HFFc6 (cell line): ENCODE results near the gene CEP170B. TPM values are rescaled to one million over a fixed set of nuclear protein-coding genes. Genes with fewer than 3 reads are reported as not detected.

Experiments
- DNase-seq: peaks from one replicate; pipeline ENCODE4 v3.0.0-alpha.2; 2018
- H3K27ac Mint-ChIP-seq: 2 replicates; pipeline ENCODE4 v1.8.0; 2020; ENCODE audit warnings: mild to moderate bottlenecking, mixed read lengths
- H3K27me3 Mint-ChIP-seq: 2 replicates; pipeline ENCODE4 v1.8.0; 2021; ENCODE audit warnings: mild to moderate bottlenecking, moderate library complexity, mixed read lengths; ENCODE audit not compliant: insufficient read depth
- H3K36me3 Mint-ChIP-seq: 2 replicates; pipeline ENCODE4 v1.8.0; 2021; ENCODE audit warnings: low read depth, mixed read lengths
- H3K4me1 Mint-ChIP-seq: 2 replicates; pipeline ENCODE4 v1.8.0; 2020; ENCODE audit warnings: low read depth, mixed read lengths
- H3K4me3 Mint-ChIP-seq: 2 replicates; pipeline ENCODE4 v1.8.0; 2020; ENCODE audit warnings: mild to moderate bottlenecking, moderate library complexity, mixed read lengths
- H3K9me3 Mint-ChIP-seq: 2 replicates; pipeline ENCODE4 v1.8.0; 2020; ENCODE audit warnings: mild to moderate bottlenecking, mixed read lengths
- total RNA-seq, 6 experiments: library from RNA; stranded (reverse); fragmentation: NEBNext Ultra II Directional; extraction: Animal tissue kit (Norgen Biotek cat#: 25700); gene quantifications; 2 replicates in 1 of 6; 3 replicates in 5 of 6; pipeline ENCODE4 v1.2.3, GENCODE V29; 2021
- TF ChIP-seq, protein P1 (sequence below): fragments of 200-600 bp; sonication (generic); IDR thresholded peaks from 2 replicates; pipeline ENCODE4 v1.5.0; 2021; ENCODE audit warnings: antibody characterized with exemption, mild to moderate bottlenecking

CEP170B gene
- total RNA-seq, 6 experiments from 2014 or later, result 29.9 to 34.9 (median 32.0) TPM

DNA sequence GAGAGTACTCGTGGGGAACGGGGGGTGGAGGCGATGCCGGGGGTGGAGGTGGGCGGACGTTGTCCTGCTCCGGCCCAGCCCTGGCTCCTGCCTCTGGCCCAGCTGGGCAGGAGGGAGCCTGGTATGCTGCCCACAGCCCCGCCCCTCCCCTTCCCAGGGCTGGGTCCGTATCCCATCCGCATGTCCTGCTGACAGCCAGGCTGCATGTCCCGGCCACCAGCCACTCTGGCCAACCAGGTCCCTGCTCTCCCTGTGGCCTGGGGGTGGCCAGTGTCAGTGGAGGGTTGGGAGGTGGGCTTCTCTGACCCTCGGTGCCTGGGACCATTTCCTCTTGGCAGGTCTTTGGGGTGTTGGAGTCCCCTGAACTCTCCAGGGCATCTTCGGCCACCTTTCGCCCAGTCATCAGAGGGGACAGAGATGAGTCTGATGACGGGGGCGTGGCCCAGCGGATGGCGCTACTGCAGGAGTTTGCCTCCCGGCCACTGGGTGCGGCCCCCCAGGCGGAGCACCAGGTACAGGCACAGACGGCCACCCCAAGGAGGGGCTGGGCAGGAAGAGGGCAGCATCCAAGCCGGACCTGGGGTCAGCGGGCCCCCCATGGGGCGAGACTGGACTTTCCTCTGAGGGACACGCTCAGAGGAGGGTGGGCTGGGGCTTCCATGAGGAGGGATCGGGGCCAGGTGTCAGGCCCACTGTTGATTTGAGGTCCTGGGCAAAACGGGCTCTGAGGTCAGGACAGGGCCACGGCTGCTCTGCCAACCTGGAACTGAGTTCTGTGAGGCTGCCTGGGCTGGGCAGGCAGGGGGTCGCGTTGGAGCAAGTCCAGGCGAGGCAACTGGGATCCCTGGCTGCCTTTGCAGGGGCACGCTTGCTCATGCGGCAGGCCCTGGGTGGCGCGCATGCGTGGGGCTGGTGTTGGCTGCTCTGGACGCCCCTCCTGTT lies 20.2 kb downstream of the CEP170B start:
- Mint-ChIP-seq H3K36me3 (no peaks in the 10 kb centered on the region), H3K27me3 (peaks cover 3% of the 10 kb centered on the region), H3K4me1 (no peaks in the 10 kb centered on the region), H3K9me3 (no peaks in the 10 kb centered on the region), H3K27ac (no peak overlapping the region), H3K4me3 (no peak overlapping the region)
- TF ChIP-seq, protein P1, sequence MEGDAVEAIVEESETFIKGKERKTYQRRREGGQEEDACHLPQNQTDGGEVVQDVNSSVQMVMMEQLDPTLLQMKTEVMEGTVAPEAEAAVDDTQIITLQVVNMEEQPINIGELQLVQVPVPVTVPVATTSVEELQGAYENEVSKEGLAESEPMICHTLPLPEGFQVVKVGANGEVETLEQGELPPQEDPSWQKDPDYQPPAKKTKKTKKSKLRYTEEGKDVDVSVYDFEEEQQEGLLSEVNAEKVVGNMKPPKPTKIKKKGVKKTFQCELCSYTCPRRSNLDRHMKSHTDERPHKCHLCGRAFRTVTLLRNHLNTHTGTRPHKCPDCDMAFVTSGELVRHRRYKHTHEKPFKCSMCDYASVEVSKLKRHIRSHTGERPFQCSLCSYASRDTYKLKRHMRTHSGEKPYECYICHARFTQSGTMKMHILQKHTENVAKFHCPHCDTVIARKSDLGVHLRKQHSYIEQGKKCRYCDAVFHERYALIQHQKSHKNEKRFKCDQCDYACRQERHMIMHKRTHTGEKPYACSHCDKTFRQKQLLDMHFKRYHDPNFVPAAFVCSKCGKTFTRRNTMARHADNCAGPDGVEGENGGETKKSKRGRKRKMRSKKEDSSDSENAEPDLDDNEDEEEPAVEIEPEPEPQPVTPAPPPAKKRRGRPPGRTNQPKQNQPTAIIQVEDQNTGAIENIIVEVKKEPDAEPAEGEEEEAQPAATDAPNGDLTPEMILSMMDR, result no peak
- no peak for DNase-seq

DNA sequence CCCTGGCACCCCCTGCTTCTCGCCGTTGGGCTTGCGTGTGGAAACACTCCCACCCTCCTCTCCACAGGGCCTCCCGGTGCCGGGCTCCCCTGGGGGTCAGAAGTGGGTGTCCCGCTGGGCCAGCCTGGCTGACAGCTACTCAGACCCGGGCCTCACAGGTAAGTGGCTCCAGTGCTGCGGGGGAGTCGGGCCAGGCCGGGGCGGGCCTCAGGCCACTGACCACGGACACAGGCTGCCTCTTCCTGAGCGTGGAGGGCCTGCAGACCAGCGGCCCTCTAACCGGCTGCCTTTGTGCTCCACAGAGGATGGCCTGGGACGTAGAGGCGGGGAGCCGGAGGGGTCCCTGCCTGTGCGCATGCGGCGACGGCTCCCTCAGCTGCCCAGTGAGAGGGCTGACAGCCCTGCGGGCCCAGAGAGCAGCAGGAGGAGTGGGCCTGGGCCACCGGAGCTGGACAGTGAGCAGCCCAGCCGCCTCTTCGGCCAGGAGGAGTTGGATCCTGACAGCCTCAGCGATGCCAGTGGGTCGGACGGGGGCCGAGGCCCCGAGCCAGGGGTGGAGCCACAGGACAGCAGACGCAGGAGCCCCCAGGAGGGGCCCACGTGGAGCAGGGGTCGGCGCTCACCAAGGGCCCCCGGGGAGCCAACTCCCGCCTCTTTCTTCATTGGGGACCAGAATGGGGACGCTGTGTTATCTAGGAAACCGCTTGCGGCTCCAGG lies 21.1 kb downstream of the CEP170B start:
- Mint-ChIP-seq H3K36me3 (no peaks in the 10 kb centered on the region), H3K4me1 (no peaks in the 10 kb centered on the region), H3K9me3 (no peaks in the 10 kb centered on the region), H3K27ac (no peak overlapping the region), H3K4me3 (no peak overlapping the region), H3K27me3 (peaks cover 3% of the 10 kb centered on the region; the same call in 1 of the 2 replicates)
- TF ChIP-seq, protein P1, result no peak
- DNase-seq, result no peak

DNA sequence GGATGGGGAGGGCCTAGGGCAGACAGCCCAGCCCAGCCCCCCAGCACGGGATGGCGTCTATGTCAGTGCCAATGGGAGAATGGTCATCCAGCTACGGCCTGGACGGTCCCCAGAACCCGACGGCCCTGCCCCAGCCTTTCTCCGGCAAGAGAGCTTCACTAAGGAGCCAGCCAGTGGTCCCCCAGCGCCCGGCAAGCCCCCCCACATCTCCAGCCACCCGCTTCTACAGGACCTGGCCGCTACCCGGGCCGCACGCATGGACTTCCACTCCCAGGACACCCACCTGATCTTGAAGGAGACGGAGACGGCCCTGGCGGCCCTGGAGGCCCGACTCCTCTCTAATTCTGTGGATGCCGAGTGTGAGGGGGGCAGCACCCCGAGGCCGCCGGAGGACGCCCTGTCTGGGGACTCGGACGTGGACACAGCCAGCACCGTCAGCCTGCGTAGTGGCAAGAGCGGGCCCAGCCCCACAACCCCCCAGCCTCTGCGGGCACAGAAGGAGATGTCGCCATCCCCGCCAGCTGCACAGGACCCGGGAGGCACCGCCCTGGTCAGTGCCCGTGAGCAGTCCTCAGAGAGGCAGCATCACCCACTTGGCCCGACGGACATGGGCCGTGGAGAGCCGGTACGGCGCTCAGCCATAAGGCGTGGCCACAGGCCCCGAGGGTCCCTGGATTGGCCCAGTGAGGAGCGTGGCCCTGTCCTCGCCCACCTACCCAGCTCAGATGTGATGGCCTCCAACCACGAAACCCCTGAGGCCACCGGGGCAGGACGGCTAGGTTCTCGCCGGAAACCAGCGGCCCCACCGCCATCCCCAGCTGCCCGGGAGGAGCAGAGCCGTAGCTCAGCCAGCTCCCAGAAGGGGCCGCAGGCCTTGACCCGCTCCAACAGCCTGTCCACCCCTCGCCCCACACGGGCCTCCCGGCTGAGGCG lies 21.9 kb downstream of the CEP170B start:
- Mint-ChIP-seq H3K36me3 (no peaks in the 10 kb centered on the region), H3K27ac (no peak overlapping the region), H3K4me1 (no peaks in the 10 kb centered on the region), H3K27me3 (no peaks in the 10 kb centered on the region; the same call in 1 of the 2 replicates), H3K4me3 (no peak overlapping the region), H3K9me3 (no peaks in the 10 kb centered on the region)
- no peak for DNase-seq
- TF ChIP-seq, protein P1, result no peak

DNA sequence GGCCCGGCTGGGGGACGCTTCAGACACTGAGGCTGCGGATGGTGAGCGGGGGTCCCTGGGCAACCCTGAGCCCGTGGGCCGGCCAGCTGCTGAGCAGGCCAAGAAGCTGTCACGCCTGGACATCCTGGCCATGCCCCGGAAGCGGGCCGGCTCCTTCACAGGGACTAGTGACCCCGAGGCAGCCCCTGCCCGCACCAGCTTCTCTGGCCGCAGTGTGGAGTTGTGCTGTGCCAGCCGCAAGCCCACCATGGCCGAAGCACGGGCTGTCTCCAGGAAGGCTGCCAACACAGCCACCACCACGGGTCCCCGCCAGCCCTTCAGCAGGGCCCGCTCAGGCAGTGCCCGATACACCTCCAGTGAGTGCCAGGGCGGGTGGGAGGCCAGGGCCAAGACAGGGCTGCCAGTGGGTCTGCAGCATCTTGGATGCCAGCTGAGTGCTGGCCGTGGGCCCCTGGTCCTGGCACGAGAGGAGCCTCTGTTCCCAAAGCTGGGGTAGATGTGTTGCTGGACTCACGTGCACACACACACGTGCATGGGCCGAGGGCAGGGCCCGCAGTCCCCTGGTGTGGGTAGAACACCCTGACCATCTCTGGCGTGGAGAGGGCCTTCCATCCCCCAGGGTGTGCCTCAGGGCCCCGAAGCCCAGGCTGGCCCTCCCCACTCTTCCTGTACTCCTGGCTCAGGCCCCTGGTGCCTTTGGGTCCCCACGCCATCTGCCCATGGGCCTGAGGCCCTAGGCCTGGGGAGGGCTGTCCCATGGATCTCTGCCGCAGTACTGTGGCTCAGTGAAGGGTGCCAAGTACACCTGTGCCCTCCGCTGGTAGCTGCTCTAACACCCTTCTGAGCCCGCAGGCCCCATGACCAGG lies 22.8 kb downstream of the CEP170B start:
- H3K4me1 Mint-ChIP-seq, result no peaks in the 10 kb centered on the region
- no peaks in the 10 kb centered on the region for H3K36me3 Mint-ChIP-seq
- no peak for DNase-seq
- no peak overlapping the region for H3K27ac Mint-ChIP-seq
- H3K4me3 Mint-ChIP-seq, result no peak overlapping the region
- no peaks in the 10 kb centered on the region for H3K9me3 Mint-ChIP-seq
- H3K27me3 Mint-ChIP-seq, result no peaks in the 10 kb centered on the region; the same call in 1 of the 2 replicates
- TF ChIP-seq, protein P1, result no peak
